ENCODE measurements around the gene ROBO2. TPM values are rescaled to one million over a fixed set of nuclear protein-coding genes. Genes with fewer than 3 reads are reported as not detected.

Gene ROBO2
- total RNA-seq, 2 donors from 2014 or later: 0.74 to 0.88 TPM

DNA sequence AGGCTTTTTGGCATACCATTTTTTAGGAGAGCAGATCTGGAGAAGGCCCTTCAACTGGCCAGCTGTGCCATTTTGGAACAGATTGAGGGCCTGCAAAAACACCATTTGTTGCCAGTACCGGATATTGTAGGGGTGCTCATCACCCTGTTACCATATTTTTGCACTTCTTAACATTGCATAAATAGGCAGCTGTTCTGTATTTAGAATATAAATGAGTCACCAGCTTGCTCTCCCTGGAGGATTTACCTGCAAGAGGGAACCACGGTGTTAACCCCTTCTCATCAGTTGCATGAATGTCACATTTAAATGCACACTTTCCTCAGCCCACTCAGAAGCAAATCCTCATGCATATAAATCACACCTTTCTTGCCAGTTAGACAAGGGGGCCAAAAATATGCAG is 435.6 kb downstream of the ROBO2 start:
- intact Hi-C loops (cut with DNase I): no loop called here

DNA sequence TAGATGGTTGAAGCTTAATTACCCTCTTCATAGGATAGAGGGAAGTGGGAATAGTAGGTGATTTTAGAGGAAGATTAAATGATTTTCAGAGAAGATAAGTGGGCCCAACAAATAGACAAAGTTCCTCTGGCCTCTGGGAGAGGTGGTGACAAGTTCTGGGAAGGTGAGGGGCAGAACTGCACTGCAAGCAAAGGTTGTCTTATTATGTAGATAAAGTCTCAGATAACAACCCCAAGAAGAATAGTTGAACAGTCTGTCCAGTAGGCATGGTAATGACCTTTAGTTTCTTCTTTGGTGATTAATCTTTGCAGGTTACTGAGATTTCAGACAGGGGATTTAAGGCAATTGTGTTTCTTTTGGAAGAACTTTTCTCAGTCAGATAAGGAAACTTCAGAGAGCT is 439.1 kb downstream of the ROBO2 start:
- intact Hi-C loops (cut with DNase I): no loop called here
- TF ChIP-seq, protein P1, sequence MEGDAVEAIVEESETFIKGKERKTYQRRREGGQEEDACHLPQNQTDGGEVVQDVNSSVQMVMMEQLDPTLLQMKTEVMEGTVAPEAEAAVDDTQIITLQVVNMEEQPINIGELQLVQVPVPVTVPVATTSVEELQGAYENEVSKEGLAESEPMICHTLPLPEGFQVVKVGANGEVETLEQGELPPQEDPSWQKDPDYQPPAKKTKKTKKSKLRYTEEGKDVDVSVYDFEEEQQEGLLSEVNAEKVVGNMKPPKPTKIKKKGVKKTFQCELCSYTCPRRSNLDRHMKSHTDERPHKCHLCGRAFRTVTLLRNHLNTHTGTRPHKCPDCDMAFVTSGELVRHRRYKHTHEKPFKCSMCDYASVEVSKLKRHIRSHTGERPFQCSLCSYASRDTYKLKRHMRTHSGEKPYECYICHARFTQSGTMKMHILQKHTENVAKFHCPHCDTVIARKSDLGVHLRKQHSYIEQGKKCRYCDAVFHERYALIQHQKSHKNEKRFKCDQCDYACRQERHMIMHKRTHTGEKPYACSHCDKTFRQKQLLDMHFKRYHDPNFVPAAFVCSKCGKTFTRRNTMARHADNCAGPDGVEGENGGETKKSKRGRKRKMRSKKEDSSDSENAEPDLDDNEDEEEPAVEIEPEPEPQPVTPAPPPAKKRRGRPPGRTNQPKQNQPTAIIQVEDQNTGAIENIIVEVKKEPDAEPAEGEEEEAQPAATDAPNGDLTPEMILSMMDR (IDR thresholded peaks at IDR 0.05): no peak
- no peaks in the 10 kb centered on the region for H3K36me3 ChIP-seq
- DNase-seq: no peak
- no peak overlapping the region for H3K9ac ChIP-seq (ENCODE audit: low read depth in 2 of 2, low read length in 2 of 2)
- no peak overlapping the region for H3K4me3 ChIP-seq
- H3K4me1 ChIP-seq: no peaks in the 10 kb centered on the region
- no peaks in the 10 kb centered on the region for H3K9me3 ChIP-seq
- no peaks in the 10 kb centered on the region for H3K27me3 ChIP-seq
- H3K27ac ChIP-seq: no peak overlapping the region

More for the DNA sequence above, 435.6 kb downstream of the ROBO2 start:
- H3K27me3 ChIP-seq: no peaks in the 10 kb centered on the region
- TF ChIP-seq, protein P1 (IDR thresholded peaks at IDR 0.05): no peak
- H3K9ac ChIP-seq (ENCODE audit: low read depth in 2 of 2, low read length in 2 of 2): no peak overlapping the region
- H3K4me1 ChIP-seq: no peaks in the 10 kb centered on the region
- H3K4me3 ChIP-seq: no peak overlapping the region
- DNase-seq: no peak
- H3K27ac ChIP-seq: no peak overlapping the region
- no peaks in the 10 kb centered on the region for H3K9me3 ChIP-seq
- no peaks in the 10 kb centered on the region for H3K36me3 ChIP-seq

DNA sequence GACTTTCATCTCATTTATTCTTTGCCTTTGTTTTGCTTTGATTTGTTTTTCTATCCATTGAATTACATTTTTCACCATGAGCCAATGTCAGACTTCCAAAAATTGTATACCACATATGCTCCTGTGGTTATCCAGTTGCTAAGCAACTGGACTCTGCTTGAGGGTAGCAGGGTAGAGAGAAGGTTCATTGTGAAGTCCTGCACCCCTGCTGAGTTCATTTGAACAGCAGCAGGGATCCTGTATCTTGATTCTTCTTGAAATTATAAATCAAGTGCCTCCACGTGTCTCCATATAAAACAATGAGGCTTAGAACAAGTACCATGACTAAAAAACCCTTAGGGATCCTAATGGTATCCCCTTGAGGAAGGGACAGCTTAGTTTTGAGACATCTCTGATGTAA is 449.3 kb downstream of the ROBO2 start:
- H3K27me3 ChIP-seq: no peaks in the 10 kb centered on the region
- no peak for DNase-seq
- H3K4me3 ChIP-seq: no peak overlapping the region
- no peaks in the 10 kb centered on the region for H3K36me3 ChIP-seq
- TF ChIP-seq, protein P1 (IDR thresholded peaks at IDR 0.05): no peak
- no peaks in the 10 kb centered on the region for H3K4me1 ChIP-seq
- intact Hi-C loops (cut with DNase I): no loop called here
- no peak overlapping the region for H3K27ac ChIP-seq
- H3K9me3 ChIP-seq: no peaks in the 10 kb centered on the region
- H3K9ac ChIP-seq (ENCODE audit: low read depth in 2 of 2, low read length in 2 of 2): no peak overlapping the region

DNA sequence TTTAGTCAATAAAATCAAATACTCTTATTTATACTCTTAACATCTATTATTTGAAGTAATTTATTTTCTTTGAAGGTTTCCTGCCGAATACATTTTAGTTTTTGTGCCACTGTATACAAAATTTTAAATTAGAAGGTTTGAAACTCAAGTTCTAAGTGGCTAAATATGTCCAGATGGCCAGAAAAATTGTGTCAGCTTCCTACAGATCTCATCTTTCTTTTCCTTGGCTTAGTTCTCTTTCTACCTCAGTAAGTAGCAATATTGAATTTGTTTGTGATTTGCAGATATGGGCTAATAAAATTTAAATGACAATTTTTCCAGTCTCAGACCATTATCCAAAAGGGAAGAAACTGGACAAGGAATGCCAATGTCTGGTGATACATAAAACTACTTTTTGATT is 452.1 kb downstream of the ROBO2 start:
- Histone ChIP-seq H3K9me3 (no peaks in the 10 kb centered on the region), H3K36me3 (no peaks in the 10 kb centered on the region), H3K4me3 (no peak overlapping the region), H3K27me3 (no peaks in the 10 kb centered on the region), H3K9ac (ENCODE audit: low read depth in 2 of 2, low read length in 2 of 2) (no peak overlapping the region), H3K27ac (no peak overlapping the region), H3K4me1 (no peaks in the 10 kb centered on the region)
- intact Hi-C loops (cut with DNase I): no loop called here
- DNase-seq: no peak
- TF ChIP-seq, protein P1 (IDR thresholded peaks at IDR 0.05): no peak

DNA sequence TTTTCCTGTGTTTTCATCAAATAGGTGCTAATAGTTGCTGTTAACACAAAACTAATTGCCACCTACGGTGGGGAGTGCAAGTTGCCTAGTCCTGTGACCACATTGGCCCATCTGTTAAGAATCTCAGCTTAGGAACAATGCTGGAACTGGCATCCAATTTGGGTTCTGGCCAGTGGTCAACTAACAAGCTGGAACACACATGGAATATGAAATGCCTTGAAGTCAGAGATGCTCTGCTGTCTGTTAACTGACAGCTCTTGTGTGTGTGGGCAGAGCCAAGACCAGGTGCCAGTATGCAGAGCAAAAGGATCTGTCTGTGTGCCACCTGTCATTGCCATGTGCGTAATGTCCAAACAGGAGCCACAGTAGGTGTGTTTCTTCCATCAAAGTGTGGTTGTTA is 460.8 kb downstream of the ROBO2 start:
- Histone ChIP-seq H3K4me3 (no peak overlapping the region), H3K9ac (ENCODE audit: low read depth in 2 of 2, low read length in 2 of 2) (no peak overlapping the region), H3K9me3 (no peaks in the 10 kb centered on the region), H3K27me3 (no peaks in the 10 kb centered on the region), H3K36me3 (no peaks in the 10 kb centered on the region), H3K27ac (no peak overlapping the region), H3K4me1 (no peaks in the 10 kb centered on the region)
- TF ChIP-seq, protein P1 (IDR thresholded peaks at IDR 0.05): no peak
- no peak for DNase-seq
- intact Hi-C loops (cut with DNase I): no loop called here

DNA sequence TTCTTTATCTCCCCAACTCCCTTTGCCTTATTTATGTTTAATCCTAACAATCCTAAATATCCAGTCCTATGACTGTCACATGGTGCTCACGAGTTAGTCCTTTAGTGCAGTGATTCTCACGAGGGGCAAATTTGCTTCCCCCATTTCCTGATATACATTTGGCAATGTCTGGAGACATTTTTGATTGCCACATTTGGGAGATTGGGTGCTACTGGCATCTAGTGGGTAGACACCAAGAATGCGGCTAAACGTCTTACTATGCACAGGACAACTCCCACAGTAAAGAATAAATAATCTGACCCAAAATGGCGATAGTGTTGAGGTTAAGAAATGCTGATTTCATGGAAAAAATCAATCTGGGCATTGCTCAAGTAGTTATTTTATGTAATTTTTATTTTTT is 466.5 kb downstream of the ROBO2 start:
- no peaks in the 10 kb centered on the region for H3K27me3 ChIP-seq
- TF ChIP-seq, protein P1 (IDR thresholded peaks at IDR 0.05): no peak
- no peak overlapping the region for H3K4me3 ChIP-seq
- no peak overlapping the region for H3K9ac ChIP-seq (ENCODE audit: low read depth in 2 of 2, low read length in 2 of 2)
- no peak for DNase-seq
- no peak overlapping the region for H3K27ac ChIP-seq
- no peaks in the 10 kb centered on the region for H3K4me1 ChIP-seq
- no peaks in the 10 kb centered on the region for H3K9me3 ChIP-seq
- intact Hi-C loops (cut with DNase I): no loop called here
- H3K36me3 ChIP-seq: no peaks in the 10 kb centered on the region
